NCI-H2107 treated with DMSO at 0.1 percent for 48 hours (cell line): ENCODE data around the gene TEX261.

Experiments used
- DNase-seq: peaks from one replicate; lab custom pipeline; 2025; ENCODE audit not compliant: unreplicated experiment; lab: John Stamatoyannopoulos, UW

TEX261 gene

DNA sequence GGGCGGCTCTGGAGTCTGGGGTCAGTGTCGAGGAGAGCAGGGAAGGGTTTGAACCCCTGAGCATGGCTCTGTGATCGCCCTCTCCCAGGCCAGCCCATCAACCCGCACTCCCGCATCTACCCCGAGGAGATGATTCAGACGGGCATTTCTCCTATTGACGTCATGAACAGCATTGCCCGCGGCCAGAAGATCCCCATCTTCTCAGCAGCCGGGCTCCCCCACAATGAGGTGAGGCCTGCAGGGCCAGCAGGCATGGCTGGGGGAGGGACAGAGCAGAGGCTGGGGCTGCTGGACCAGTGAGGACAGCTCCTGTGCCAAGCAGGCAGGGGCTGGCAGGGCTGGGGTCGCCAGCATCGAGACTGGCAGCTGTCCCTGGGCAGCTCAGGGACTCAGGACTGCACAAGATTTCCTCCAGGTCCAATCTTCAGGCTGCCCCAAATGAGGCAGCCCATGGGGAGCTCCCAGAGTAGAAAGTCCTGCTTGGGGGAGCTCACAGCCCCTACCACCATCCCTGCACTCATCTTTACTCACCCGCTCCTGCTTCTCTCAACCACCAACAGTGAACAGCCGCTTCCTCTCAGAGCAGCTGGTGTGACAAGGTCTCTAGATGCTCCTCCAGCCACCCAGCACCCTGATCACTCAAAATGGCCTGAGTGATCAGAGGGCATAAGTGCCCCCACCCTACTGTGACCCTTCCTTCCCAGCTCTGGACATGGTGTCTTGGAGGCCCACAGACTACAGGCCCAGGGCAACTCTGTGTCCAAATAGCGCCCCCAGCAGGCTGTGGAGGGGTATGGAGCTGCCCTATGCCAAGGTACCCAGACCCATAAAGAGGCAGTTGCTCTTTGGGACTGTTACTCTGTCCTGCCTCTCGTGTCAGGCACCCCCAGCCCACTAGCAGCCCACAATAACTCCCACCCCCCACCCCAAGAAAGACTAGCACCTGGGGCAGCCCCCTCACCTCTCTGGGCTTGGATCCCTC is 34.5 kb downstream of the TEX261 start:
- DNase-seq: no peak

DNA sequence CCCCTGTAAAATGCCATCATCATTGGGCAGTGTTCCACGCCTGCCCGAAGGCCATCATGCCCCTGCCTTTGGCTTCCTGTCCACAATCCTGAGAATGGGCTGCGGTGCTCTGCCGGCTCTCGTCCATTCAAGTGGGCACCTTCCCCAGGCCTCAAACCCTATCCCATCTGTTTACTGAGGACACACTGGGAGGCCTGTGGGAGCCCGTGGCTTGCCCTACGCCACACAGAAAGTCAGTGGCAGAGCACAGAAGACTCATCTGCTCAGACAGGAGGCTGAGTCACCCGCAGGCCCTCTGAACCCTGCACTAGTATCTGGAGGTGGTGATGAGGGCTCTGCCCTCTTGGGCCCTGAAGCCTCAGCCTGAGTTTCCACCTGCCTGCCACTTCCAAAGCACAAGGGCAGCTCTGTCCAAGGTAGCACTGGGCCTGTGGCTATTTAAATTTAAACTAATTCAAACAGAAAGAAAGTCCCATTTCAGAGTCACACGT is 35.4 kb downstream of the TEX261 start:
- no peak for DNase-seq

DNA sequence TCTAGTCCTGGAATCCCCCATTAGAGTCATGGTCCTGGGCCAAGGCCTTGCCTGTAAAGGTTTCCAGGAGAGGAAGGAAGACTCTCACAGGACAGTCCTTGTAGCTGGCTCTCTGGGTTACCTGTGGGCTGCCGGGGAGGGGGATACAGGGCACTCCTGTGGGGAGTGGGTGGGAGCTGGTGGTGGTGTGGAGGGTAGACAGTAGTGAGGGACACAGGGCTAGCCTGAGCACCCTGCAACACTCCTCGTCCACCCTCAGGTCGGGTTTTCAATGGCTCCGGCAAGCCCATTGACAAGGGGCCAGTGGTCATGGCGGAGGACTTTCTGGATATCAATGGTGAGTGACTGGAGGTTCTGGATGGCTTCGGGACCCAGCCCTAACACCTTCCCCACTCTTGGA is 35.9 kb downstream of the TEX261 start:
- DNase-seq: no peak

DNA sequence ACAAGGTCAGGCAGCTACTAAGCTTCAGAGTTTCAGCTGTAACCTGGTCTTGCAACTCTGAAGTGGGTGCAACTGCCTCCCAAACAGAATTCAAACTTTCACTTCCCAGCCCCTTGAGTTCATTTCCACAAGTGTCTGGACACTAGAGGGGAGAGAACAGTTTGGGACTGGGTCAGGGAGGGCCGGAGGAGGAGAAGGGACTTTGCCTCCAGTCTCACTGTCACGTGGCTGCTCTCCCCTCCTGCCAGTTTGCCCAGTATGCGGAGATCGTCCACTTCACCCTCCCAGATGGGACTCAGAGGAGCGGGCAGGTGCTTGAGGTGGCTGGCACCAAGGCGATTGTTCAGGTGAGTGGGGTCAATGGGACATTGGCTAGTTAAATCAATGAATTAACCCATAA is 36.9 kb downstream of the TEX261 start:
- DNase-seq: no peak

DNA sequence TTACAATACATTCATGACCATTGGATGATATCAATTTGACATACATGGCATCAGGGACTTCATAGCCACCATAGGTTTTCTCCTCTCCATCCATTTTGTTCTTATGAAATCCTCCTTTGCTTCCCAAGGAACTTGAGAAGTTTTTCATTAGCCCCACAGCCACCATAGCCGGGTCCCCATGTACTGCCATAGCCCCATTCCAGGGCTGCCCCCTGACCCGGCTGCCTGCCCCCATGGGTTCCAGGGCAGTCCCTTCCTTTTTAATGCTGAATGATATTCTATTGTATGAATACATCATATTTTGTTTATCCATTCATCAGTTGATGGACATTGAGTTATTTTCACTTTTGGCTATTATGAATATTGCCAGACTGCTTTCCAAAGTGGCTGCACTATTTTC is 38.5 kb downstream of the TEX261 start:
- no peak for DNase-seq

DNA sequence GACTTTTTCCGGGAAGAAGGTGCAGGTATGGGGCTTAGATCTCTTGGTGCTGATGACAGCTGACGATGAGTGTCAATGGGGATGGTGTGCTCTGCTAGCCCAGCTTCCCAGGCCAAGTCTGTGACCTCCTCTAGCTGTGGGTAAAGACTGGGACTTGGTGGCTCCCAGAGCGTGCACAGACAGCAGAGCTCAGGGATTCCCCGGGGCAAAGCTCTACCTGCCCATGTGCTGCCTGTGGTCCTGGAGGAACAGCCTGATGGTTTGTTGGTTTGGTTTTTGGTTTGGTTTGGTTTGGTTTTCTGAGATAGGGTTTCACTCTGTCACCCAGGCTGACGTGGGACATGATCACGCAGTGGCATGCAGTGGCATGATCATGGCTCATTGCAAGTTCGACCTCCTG is 39.8 kb downstream of the TEX261 start:
- no peak for DNase-seq

DNA sequence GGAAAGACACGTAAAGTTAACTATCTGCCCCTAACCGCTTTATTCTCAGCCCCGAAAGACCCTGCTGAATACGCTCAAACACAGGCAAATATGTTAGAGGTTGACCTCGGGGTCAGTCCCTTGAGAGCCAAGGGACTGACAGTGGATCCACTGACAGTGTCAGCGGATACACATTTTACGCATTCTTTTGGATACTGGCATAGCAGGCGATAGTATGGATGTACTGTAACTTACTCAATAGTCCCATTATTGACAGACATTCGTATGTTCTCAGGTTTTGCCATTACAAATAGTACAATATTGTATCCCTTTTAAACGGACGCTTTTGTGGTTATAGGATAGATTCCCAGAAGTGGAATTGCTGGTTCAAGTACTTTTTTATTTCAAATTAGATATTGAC is 45.6 kb downstream of the TEX261 start:
- no peak for DNase-seq

DNA sequence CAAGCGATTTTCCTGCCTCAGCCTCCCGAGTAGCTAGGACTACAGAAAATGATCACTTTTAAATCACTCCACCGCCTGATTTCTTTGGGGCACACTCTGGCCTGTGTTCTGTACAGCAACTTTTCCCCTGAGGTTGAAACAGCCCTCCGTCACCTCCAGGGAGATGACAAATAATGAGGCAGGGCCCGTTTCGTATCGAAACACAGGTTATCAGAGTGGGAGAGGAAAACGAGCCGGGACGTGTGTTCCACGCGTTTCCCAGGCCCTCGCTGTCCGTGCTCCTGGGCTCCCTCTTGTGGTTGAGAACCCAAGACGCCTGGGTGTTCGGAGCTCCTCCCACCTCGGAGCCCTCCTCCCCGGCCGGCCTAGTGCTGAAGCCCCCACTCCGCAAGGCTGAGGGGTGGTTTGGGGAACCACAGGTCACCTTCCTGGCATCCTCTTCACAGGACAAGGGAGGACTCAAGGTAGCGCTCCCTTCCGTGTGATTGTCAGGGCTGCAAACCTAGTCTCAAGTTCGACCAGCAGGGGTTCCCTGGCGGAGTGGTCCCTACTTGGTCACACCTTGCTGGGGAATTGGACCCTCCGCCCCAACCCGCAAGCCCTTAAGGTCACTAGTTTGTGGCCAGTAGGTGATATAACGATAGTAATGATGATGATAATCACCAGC is 46.2 kb downstream of the TEX261 start:
- DNase-seq: peak; percentile 27

DNA sequence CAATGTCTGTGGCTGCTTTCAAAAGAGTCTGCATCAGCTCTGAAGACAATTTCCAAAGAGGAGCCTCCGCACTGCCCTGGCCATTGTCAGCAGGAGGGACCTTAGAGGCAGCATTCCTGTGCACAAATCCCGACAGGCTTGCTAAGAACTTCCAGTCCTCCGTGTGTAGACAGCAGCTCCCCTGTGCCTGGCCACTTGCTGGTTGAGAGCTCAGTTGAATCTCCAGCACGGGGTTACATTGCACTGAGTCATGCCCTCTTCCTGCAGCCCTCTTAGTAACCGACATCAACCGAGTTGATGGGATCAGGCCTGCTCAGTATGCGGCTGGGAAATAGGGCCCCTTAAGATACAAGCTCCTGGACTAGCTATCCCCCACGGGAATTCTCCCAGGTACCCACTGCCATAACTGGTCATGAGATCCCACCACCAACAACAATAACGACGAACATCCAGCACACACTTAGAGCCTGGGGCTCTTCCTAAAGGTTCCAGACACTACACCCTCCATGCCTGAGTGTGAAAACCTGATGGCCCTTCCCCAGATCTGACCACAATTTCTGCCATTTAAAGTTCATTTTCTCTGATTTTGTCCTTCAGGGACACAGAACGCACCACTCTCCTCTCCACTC is 47.0 kb downstream of the TEX261 start:
- no peak for DNase-seq

DNA sequence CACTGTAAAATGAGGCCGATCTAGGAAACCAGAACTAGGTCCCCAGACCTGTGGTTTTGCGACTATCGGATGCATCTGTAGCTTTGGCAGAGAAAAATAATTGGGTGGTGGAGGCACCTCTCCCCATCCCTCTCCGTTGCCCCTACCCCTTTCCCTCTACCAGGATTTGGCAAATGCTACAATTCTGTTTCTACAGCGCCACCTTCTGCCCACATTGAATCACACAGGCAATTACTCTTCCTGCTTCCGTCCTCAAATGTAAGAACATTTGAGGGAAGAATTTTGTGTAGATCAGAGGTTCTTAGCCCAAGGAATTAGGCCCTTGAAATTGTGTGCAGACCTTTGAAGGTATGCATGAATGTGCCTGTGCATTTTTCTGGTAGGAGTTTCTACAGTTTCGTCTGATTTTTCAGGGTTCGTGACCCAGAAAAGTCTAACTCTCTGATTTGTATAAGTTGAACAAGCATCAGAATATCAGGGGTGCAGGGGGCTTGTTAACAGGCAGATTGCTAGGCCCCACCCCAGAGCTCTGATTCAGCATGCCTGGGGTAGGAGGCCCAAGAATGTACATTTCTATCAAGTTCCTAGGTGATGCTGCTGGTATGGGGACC is 47.7 kb downstream of the TEX261 start:
- peak; percentile 37 for DNase-seq

DNA sequence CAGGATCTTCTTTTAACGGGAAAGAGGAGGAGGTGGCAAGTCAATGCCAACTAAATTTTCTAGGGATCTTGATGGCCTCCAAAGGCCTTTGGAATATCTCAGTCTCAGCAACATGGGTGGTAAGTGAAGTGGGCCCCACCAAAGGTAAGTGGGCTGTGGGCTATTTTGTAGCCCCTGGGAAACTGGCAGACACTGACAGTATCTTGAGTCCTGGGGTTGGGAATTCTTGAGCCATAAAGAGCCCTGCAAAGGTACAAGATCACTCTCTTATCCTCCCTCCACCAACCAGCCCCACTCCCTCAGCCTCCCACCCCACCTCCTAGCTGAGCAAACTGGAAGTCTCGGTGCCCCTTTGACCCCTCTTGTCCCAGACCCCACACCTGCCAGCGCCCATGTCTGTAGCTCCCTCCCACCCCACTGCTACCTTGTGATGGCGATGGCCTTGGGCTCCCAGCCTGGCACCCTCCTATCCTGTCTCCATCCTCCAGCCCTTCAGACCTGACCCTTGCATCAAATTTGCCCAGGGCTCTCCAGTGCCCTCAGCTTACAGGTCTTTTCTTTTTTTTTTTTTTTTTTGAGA is 50.5 kb downstream of the TEX261 start:
- DNase-seq: no peak

DNA sequence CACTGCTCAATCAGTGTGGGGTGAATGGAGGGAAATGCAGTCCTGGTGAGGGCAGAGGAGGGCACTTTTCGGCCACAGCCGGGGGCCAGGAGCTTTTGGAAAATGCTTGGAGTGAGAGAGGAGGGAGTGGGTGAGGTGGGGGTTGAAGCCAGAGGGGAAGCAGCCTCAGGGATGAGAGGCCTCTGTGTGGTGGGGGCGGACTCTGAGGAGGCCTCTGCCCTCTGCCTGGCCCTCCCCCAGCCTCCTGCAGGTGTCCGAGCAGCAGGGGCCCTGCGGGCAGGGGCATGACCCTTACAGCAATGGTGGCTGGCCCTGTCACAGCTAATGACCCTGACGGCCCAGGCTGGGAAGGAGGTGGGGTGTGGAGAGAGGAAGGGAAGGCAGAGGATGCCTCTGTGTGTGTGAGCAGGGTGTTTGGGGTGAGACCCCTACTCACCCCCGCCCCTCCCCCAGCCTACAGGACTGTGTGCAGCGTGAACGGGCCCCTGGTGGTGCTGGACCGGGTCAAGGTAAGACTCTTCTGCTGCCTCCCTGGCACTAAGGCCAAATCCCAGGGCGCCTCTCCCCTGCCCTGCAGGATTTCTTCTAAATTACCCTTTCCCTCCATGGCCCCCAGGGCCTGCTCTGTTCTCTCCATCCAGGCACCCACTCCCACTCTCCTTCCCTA is 51.3 kb downstream of the TEX261 start:
- DNase-seq: no peak

DNA sequence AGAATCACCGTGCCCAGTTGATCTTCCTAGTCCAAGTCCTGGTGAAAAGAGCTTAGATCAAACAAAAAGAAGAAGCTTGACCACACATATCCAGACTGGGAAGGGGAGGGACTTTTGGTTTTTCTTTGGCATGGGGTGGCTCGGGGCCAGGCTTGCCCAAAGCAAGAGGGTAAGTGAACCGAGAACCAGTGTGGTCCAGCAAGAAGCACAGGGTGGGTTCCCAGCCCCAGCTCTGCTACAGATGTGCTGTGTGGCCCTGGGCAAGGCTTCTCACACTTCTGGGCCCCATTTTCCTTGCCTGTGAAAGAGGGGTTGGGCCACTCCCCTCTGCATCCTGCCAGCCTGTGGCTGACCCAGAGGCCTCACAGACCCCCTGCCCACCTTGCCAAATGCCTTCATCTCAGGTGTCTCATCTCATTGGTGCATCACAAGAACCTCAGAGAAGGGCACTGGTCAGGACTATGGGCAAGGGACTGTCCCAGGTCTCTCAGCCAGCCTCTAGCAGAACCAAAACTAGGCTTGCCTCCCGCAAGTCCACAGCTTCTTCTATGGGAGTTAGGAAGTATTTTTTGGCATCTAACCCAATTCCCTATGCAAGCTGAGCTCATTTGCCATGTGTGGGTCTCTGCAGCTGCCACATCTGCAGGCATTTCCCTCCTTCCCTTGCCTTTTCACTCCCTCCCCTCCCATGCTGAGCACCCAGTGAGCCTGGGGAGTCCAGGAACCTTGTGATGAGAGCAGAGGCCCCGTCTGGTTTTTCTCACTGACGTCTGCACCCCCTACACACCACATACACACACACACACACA is 52.1 kb downstream of the TEX261 start:
- DNase-seq: no peak

DNA sequence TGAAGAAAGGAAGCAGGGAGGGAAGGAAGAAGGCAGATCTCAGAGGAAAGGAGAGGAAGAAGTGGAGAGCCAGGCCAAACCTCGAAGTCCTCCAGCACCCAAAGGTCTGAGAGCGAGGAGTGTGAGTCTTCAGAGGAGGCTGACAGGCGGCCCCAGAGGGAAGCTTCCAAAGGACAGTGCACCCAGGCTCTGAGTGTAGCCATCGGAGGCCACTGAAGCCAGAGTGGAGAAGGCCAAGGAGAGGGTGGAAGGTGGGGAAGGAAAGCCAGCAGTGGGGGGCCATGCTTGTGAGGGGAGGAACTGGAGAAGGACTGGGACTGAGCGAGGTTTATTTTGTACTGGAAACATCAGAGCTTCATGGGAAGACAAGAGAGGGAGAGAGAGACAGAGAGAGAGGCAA is 53.0 kb downstream of the TEX261 start:
- no peak for DNase-seq

DNA sequence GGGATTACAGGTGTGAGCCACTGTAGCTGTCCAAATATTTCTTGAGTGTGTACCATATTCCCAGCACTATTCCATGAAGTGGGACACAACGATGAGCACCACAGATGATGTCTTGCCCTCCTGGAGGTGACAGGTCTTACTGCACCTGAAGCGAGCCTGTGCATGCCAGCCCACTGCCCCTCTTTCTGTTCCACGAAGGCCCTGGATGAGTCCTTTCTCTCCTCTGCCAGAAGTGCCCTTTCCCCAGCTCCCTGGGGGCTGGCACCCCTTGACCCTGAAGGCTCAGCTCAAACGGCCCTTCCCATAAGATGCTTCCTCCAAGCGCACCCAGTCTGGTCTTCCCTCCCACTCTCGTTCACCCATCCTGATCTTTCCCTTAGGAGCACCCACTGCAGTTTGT is 53.5 kb downstream of the TEX261 start:
- no peak for DNase-seq

DNA sequence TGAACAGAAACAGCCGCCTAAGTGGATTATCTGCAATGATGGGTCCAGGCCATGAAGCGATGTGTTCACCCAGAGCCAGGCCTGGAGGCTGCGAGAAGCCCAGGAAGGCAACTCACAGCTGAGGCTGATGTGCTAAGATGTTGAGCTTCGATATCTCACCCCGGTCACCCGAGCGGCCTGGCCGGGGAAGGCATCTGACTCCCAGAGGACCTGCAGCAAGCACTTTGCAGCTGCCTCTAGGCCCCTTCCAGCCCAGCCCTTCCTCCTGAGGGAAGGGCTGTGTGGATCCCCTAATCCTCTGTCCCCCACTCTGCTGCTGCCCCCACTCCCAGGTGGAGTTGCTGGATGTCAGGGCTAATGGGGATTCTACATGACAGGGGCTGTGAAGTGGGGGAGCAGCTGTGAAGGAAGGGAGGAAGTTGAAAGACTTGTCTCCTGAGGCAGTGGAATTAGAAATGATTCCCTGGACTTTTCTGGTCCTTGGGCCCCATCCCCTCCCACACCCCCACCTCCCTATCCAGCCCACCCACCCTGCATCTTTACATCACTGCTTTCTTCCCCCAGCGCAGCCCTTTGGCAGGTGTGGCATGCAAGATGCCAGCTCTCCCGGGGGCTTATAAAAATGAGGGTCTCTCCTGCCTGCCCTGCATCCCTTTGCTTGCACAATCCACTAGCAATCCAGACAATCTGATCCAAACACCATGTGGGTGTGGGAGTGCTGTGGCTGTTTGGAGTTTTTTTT is 54.7 kb downstream of the TEX261 start:
- DNase-seq: no peak

DNA sequence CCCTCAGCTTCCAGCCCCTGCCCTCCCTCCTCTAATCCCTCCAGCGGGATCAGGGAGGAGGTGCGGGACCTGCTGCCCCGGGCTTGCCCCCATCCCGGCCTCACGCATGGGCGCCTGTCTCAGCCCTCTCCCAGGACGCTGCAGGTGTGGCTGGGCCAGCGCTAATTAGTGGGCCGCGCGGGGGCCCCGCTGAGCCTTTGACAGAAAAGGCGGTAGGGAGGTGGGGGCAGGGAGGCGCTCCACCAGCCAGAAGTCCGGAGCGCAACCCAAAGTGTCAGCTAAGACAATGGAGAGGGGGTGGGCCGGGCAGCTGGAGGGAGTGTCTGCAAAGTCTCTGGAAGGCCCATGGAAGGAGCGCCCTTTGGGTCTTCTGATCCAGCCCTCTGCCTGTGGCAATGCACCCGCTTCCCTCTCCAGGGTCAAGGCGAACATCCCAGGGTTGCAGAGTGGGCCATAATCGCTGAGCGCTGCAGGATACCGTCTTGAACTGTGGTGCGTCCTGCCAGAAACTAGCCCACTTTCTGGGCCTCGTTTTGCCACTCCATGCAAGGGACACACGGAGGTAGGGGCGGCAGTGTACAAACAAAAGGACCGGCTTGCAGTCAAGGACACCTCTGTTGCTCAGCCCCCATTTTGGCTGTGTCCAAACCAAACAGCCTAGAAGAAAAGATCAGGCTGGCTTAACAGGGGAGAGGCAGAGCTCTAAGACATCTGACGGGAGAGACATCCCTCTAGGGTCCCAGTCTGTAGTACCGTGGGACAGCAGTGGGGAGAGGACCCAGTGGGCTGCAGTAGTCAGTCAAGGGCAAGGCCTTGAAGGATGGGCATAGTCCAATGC is 55.5 kb downstream of the TEX261 start:
- no peak for DNase-seq

DNA sequence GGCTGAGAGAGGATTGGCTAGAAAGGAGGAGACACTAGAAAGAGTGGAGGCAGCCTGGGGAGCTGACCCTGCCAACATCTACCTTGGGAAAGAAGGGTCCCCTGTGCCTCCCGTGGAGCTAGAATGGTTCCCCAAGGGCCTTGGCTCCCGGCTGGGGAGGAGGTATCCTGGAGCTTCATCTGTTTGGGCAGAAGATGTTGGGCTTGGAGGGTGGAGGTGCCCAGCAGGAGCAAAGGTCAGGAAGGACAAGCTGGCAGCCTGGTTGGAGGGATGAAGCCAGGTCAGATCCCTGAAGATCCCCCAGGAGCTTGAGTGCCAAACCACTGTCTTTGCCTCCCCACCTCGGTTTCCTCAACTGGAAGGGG is 56.1 kb downstream of the TEX261 start:
- DNase-seq: no peak
